Stimulated activated CD4-positive, alpha-beta T cell treated with anti-CD3 and anti-CD28 coated beads, Interleukin-4, amount 100 ng/mL, for 1 hour (primary cell): ENCODE measurements around the gene PTPRD.

Experiments used
- DNase-seq: peaks from one replicate; pipeline ENCODE4 v3.0.0-alpha.2; 2020

The PTPRD gene

DNA sequence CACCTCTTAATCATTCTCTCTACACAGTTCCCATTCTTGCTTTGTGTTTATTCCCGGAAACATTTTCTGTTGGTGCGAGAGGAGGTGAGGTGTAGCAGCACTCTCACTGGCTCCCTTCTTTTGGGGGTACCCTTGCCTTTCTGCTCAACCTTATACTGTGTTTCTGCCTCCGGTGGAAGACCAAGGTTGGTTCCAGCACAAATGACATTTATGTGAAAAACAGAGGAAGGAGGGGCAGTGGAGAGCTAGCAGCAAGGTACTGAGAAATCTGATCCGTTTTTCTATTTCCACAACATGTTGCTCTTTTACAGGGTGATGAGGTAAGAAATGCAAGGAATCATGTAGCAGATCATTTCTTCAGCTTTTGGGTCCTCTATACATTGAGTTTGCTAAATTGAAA is 2165.2 kb downstream of the PTPRD start:
- no peak for DNase-seq

DNA sequence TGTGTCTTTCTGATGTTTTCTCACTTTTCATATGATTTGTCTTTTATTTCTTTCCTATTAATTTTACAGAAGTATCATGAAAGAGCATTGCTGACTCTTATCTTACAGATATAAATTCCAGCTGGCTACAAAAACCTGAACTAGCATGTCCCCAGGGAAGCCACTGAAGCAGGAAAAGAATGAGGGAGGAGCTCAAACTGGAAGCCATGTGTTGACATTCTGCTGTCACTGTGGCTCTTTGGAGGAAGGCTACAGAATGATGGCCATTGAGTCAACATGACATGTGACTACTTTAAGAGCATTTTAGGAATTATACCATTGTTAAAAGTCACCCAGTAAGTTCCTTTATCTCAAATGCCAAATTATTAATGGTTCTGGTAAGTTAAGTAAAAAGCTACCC is 2174.9 kb downstream of the PTPRD start:
- DNase-seq = no peak

DNA sequence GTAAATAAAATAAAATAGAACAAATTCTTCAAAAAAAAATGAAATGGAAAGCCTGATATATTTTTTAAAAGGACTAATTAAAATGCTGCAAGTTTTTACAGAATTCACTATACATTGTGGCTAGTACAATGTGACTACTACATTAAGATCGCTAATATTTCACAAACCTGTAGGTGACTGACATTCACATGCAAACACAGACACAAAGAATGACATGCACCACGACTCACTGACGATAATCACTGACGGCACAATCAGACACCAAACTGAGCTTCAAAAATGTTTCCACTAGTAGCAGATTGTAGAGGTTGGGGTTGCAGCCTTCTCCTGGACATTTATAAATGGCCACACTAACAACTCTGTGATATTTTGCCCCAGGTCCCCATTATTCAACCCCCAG is 2175.5 kb downstream of the PTPRD start:
- no peak for DNase-seq

DNA sequence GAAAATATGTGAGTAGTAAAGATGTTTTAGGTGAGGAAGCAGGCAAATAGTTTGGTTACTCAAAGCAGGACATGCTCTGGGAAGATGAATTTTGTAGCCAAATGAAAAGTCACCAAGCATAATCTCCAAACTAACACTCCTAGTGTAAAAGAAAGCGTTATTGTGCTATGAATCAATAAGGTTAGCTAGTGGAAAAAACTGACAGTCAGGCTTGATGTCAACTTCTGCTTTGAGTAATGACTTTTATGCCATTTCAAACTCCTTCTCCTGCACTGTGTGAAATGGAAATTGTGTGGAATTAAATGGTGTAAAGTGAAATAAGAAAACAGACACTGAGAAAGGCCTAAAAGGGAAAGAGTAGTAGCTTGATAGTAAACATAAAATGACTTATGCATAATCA is 2176.0 kb downstream of the PTPRD start:
- no peak for DNase-seq

DNA sequence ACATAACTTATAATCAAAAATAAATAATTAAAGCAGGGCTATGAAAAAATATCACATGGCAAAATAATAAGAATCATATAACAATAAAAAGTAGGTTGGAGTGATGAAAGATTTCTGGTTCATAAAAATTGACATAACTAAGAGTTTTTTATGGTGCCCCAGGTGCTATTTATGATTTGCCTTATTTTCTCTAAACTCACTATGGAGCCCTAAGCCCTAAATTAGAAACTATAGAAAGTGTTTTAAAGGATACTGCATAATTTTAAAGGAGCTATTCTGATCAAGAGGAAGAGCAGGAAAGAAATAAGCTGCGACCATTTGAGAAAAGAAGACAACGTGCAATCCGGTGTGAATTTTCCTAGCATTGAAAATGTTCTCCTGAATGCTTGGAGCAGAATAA is 2178.2 kb downstream of the PTPRD start:
- DNase-seq = no peak

DNA sequence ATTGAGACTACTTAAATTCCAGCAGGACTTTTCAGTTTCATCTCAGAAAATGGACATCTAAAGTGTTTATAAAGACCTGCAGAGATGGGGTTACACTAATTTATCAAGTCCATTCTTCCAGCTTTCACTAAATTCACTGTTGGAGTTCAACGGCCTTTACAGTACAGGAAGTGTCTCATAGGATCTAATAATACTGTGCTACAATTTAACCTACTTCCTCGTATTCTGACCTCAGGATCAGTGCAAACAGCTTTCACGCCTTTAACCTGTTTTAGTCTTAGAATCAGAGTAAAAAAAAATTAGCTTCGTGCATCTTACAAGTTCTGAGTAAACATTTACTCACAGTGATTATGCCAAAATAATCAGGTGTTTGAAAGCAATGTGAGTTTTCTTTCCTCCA is 2180.6 kb downstream of the PTPRD start:
- DNase-seq = no peak

DNA sequence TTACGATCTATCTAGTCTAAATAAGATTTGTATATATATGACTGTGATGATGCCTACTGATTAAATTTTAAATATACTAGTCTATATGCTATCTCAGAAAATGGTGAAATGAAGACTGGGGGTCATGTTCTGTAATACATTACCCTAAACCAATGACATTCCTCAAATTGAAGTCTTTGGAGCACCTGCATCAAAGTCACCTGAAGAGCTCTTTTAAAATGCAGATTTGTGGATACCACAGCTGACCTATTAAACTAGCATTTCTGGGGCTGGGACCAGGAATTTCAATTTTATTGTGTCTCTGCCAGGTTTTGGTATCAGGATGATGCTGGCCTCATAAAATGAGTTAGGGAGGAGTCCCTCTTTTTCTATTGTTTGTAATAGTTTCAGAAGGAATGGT is 2181.3 kb downstream of the PTPRD start:
- DNase-seq = no peak

DNA sequence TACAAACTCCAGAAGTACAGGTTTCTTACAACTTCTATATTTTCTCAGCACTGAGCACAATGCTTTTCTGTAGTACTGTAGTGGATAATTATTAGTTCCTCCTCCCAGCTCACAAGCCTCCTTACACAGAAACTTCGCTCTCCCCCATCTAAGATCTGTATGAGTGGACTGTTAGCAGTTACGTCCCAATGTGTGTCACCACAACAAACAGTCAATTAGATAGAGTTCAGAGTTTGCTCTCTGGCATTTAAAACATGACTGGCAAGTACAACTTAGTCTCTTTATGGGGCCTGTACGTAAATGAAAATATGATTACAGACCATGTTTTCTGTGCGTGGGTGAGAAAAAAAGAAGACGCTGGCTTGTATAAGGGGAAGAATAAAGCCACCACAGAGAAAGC is 2181.9 kb downstream of the PTPRD start:
- no peak for DNase-seq

DNA sequence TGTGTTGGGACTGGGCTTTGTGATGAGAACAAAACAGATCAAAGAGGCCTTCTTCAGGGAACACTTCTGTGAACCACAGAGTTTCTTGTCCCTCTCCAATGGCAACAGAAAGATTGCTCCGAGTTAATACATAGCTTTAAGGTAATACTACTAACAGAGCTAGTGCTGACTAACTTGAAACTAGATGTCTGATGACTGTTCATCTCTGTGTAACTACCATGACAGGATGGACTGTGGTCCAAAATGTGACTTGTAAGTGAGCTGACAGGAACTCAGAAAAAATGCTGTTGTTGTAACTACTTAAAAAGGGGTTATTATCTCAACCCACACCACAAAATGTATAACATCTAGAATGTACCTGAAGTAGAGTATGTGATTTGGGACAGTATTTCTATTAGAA is 2183.0 kb downstream of the PTPRD start:
- DNase-seq = no peak

DNA sequence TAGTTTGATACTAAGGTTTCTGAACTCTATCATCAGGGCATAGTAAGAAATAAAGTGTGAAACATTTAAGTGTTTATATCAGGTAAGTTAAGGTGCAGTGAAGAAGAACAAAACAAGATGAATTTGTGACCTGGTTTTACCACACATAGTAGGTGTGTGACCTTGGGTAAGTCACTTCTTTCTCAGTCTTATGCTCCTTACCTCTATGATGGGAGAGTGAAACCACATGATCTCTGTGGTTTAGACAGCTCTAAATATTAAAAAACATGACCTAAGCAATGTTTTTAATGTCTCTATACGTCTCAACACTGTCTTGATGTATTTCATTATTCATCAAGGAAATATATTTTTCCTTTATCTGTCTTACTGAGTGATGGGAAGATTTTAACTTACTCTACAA is 2183.6 kb downstream of the PTPRD start:
- DNase-seq = no peak

DNA sequence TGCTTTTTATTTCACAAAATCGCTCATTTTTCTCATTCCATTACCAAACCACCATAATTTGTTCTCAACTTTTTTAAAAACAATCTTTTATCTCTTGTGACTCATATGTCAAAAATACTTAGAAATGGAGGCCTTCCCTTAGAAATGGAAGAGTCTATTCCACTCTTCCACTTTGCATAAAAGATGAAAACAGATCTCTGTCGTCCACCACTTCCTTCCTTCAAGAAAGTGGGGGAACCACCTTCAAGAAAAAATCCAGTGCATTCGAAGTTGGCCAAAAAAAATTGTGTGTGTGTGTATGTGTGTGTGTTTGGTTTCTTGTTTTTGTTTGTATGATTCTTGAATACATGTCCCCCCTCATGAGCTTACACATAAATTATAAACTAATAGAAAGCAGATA is 2184.4 kb downstream of the PTPRD start:
- no peak for DNase-seq

DNA sequence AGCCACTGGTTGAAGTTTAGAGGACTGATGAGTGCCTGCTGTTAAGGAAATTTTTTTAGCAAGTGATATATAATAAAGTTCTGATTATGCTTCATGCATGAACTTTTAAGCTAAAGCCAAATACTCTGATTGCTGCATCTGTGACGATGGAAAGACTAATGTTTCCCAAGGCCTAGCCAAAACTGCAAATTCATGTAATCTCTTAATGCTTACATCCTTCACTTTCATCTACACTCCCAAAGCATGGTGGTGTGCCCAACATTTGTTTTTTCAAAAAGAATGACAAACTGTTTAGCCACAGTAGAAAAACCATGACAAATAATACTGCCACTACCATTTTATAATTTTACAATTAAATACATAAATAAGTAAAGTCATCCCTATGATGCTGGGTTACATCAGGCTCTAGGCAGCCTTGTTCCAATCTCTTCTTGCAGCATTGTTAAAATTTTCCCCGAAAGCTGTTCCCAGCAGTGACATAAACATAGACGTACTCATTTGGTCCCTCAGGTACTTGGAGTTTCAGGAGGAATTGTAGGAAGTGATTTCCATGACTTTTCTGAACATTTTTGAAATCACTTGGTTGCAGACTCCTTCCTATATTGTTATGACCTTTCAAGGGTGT is 2187.9 kb downstream of the PTPRD start:
- no peak for DNase-seq

DNA sequence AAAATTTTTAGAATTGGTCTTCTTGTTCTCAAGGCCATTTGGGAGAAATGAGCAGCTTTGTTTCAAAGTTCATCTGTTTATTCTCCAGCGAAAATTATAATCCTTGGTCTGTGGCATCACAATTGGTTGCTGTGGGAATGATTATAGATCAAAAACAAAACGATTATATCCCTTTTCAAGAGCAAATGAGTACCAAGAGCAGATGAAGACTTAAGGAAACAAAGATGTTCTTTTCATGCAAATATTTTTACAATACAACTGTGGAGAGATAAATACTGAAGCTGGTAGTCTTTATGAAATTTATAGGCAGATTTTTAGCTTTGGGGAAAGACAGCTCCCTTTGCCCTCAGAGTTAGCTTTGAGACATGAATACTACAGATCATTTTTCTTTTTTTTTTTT is 2192.4 kb downstream of the PTPRD start:
- DNase-seq = no peak

DNA sequence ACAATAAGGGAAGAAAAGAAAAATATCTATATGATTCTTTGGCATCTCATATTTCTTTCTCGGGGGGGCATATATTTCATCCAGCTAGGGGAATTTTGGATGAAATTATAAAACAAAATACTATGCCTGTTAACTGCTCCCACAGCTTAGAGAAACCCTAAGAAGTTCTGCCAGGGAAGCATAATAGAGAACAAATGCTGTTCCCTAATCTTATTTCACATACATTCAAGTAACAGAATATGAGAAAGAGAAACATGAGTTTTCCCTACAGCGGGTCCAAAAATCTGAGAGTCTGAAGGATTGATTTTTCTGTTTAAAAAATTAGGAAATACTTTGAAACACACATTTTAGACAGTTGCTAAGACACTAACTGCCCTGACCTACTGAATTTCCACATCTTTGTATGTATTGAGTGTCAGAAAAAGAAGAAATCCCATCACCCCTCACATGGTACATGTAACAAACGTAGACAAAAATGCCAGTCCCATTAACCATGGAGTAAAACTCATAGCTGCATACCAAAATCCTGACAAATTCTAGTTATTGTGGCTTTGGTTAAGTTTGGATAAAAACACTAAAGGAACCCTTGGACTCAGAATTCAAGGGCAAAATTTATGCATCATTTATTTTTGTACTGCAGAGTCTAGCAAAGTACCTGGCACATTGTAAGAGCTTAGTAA is 2193.1 kb downstream of the PTPRD start:
- no peak for DNase-seq

DNA sequence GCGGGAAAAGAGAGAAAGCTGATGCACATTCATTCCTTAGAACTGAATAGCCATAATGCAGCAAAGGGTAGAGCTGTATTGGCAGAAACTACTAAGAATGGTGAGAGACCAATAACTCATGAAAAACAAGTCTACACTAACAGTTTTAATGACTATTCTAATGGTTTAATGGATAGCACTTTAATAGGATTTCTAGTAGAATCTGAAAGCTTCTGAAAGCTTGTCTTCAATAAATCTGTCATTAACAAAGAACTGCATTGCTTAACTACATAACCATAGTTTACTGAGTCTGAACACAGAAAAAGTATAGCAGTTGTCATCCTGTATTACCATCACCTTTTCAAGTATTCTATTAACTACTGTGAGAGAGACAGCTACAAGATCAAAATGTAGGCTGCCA is 2195.5 kb downstream of the PTPRD start:
- DNase-seq = no peak

DNA sequence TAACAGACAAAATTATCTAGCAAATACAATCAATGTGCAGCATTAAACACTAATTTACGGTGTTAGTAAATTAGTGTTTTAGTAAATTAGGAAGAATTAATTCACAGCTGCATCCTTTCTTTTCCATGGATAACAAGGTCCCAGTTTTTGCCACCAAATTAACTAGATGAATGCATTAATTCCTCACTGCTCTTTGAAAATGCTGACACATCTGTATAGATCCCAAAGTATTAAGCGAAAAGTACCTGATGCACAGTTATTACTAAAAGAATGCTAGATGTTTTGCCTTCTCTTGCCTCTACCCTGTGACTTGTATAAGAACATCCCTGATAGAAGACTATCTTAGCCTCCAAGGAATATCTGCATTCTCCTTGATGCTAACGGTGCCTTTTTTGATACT is 2200.5 kb downstream of the PTPRD start:
- DNase-seq = no peak

DNA sequence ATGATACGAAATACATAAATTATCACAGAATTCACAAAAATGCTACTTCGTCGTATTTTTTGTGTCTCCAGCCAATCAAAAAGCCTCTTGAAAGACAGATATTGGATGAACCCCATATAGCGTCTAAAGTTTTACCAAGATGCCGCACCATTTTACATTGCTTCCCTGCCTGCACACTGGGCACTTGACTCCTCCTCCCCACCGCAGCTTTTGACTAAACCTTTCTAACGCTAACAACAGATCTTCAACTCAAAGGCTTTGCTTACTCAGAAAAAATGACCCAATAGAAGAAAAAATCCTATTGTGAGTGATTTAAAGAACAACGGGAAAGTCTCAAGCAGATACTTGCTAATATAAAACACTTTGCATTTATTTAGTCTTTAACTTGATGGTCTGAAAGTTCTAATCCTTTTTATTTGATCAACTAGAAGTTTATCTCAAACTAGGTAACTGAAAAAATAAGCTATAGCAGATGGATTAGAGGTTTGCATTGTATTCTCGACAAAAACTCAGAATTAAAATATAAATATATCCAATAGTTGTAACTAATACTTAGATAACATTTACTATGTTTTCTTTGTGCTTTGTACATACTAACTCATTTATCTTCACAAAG is 2204.1 kb downstream of the PTPRD start:
- DNase-seq = no peak

DNA sequence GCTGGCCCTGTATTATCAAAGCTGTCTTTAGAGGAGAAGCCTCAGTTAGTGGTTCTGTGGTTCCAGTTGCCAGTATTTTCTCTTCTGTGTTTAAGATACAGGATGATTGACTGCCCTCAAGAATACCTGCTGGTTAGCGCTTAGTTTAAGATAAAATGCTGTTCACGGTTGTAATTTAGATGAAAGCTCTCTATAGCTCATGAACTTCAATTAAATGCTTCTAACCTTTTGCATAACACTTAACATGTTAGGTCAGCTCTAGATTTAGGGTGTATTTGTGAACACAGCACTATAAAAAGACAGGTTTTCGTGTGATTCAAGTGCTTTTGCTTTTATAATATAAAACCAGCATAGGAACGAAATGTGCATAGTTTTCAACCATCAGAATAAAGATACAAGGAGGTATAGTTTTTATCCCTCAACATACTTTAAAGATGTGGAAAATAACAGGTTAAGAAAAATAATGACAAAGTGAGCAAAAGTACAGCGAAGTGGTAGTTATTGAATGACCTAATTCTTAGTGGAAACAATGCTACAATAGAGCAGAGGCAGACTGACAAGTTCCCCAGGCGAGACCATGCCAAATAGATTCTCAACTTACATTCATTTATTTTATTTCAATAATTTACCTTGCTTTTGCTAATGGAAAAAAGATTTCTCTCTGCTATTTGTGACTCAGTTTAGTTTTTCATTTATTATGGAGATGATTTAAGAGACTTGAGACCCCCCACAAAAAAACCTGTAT is 2210.7 kb downstream of the PTPRD start:
- no peak for DNase-seq

DNA sequence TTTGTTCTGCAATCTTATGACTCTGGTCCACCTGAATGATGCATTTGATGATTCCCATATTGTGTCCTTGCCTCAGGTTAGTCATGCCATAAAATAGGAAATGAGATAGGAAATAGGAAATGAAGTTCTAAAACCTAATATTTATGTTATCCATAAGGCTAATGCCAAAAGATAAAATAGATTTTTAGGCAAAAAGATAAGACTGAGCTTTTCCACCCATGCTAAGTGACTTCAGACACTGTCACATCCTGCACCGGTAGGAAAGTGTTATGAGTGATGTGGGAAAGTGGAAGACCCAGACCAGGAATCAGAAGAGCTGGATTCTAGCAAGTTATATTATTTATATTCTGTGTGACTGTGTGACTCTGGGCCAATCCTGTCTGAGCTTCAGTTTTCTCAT is 2212.4 kb downstream of the PTPRD start:
- DNase-seq = no peak

DNA sequence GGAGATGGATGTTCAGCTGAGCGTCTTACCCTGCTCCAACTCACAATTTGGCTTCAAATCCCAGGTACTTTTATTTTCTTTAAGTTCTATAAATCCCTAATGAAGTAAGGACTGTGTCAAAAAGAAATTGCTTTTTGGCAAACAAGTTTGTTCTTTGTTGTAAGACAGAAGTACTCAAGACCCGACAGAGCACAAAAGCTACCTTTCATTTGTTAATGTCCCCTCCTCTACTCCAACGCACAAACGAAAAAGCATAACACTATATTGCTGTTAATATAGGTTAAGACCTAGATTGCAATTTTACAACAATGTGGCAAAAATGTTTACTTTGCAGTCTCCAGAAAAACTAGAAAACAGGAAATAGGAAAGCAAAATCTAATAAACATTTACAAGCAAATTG is 2217.8 kb downstream of the PTPRD start:
- no peak for DNase-seq

DNA sequence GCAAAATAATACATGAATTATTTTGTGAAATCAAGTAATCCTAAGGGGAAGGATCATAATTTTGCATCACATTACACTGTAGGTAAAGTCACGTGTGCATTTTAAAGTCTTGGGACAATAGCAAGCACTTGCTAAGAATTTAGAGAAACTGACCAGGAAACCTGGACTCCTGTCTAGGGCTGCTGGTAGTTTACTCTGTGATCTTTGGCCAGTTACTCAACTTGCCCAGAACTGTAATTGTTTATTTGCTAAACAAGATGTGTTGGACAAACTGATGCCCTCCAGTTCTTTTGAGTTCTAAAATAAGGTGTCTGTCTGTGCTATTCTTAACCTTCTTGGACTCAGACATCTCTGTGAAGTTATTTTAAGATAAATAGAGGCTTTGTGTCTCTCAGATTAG is 2218.5 kb downstream of the PTPRD start:
- DNase-seq = no peak

DNA sequence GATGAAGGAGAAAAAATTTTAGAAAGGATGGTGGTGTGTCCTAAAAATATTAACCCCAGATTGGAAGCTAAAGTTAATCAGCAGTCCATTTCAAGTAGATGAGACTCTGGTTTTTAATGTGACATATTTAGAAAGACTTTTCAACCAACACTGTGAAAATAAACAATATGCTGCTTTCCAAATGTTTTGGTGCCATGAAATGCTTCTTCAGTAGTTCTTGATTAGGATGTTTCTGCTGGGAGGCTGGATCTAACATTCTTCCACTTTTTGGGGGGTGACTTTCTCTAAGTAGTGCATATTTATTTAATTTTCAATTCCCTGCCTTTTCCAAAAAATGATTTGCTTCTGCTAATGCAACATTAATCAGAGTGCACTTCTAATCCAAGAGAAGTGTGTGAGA is 2219.9 kb downstream of the PTPRD start:
- DNase-seq = no peak

DNA sequence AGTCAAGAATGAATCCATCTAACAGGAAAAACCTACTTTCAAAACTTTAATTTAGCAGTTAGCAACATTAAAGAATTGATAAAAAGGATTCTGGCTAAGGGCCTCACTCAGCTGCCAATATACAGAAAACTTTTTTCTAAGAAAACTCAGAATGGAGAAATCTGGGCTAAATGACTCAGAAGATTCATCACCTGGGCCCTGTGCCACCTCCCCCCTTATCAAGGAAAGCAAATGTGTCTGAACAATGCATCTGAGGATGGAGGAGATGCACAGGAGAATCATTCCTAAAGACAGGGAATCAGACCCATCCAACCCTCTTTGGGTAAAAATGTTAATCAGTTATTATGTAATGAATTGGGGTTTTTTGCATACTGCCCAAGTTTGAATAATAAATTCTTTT is 2221.2 kb downstream of the PTPRD start:
- DNase-seq = no peak

DNA sequence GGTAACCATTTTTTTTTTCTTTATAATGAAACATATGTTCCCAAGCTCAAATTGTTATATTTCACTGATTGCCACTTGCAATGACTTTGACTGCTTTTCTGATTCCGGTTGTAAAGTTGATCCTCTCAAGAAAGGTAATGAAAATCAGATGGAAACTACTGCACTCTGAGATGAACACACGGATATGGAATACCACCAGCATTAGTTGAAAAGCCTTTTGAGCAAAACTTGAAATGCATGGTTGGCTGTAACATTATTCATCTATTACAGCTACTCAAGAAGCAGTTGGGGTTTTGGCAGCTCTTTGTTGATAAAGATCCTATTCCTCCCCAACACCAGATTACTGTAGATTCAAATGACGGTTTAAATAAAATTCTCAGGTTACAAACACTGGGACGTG is 2221.7 kb downstream of the PTPRD start:
- no peak for DNase-seq
